A673 (cell line): ENCODE data around the gene IGSF11. TPM values are rescaled to one million over a fixed set of nuclear protein-coding genes. Genes with fewer than 3 reads are reported as not detected.

Experiments
- BruUV-seq: library from RNA; stranded (reverse); fragments of 400-500 nt; replicated peaks from 2 replicates; lab custom pipeline; 2021; lab: Mats Ljungman, UMichigan
- CTCF ChIA-PET: fragments of 300-600 bp; sonication (Branson Sonifier 250); formaldehyde crosslinking; loops from one replicate; lab custom pipeline; 2022; ENCODE audit warnings: antibody characterized with exemption; lab: Charles Lee
- POLR2A ChIA-PET: fragments of 300-600 bp; sonication (Branson Sonifier 250); formaldehyde crosslinking; loops from one replicate; lab custom pipeline; 2022; ENCODE audit warnings: antibody characterized with exemption; ENCODE audit not compliant: low non-redundant PET; lab: Charles Lee
- DNase-seq: peaks from one replicate; pipeline ENCODE4 v3.0.0-alpha.2; 2015; ENCODE audit warnings: low spot score
- H3K27ac ChIP-seq: fragments of 200-600 bp; sonication (generic); 2 replicates; pipeline ENCODE4 v1.5.1; 2016; ENCODE audit warnings: mixed run types, low read depth, mild to moderate bottlenecking, mixed read lengths, antibody characterized with exemption, low read length; ENCODE audit not compliant: poor library complexity, severe bottlenecking
- H3K27me3 ChIP-seq: fragments of 200-600 bp; sonication (generic); replicated peaks from 2 replicates; pipeline ENCODE4 v1.6.1; 2017; ENCODE audit warnings: mixed run types, low read depth, mild to moderate bottlenecking, mixed read lengths, antibody characterized with exemption, low read length; ENCODE audit not compliant: insufficient read depth, poor library complexity
- H3K36me3 ChIP-seq: fragments of 200-600 bp; sonication (generic); 2 replicates; pipeline ENCODE4 v1.6.1; 2016; ENCODE audit warnings: mixed run types, mild to moderate bottlenecking, mixed read lengths, antibody characterized with exemption, low read length; ENCODE audit not compliant: insufficient read depth, poor library complexity, severe bottlenecking
- H3K4me1 ChIP-seq: fragments of 200-600 bp; sonication (generic); 2 replicates; pipeline ENCODE4 v1.6.1; 2017; ENCODE audit warnings: mixed run types, mild to moderate bottlenecking, mixed read lengths, antibody characterized with exemption, low read length; ENCODE audit not compliant: insufficient read depth, poor library complexity, severe bottlenecking
- H3K4me3 ChIP-seq: fragments of 200-600 bp; sonication (generic); 2 replicates; pipeline ENCODE4 v1.5.1; 2016; ENCODE audit warnings: low read depth, mixed run types, mild to moderate bottlenecking, mixed read lengths, low read length; ENCODE audit not compliant: poor library complexity, severe bottlenecking
- H3K9me3 ChIP-seq: fragments of 200-600 bp; sonication (generic); 2 replicates; pipeline ENCODE4 v1.6.1; 2016; ENCODE audit warnings: mixed run types, low read depth, mild to moderate bottlenecking, mixed read lengths, antibody characterized with exemption, low read length; ENCODE audit not compliant: poor library complexity, severe bottlenecking
- CTCF ChIP-seq: fragments of 300-800, 200-600 bp; sonication (generic); conservative IDR thresholded peaks from 2 replicates; pipeline ENCODE4 v1.5.1; 2017; ENCODE audit warnings: low read depth, mild to moderate bottlenecking, antibody characterized with exemption, low read length, moderate library complexity, mixed read lengths
- EZH2 ChIP-seq: fragments of 200-600 bp; sonication (generic); IDR thresholded peaks from 2 replicates; pipeline ENCODE4 v1.6.1; 2017; ENCODE audit warnings: borderline replicate concordance, low read depth, mild to moderate bottlenecking, mixed read lengths, antibody characterized with exemption, low read length; ENCODE audit not compliant: poor library complexity, severe bottlenecking
- intact Hi-C: fragments of 100-400 bp; cut with micrococcal nuclease; formaldehyde crosslinking; loops from one replicate; pipeline ENCODE4 v1.10.0; 2022; ENCODE audit not compliant: unreplicated experiment
- total RNA-seq: library from RNA; stranded (reverse); gene quantifications from 2 replicates; pipeline ENCODE4 v1.2.3, GENCODE V29; 2021

IGSF11 gene
- total RNA-seq, 1 experiment from 2014 or later: not detected

- intact Hi-C loops: no loop called here
- Histone ChIP-seq H3K27me3 (no peaks in the 10 kb centered on the region), H3K4me1 (no peaks in the 10 kb centered on the region), H3K9me3 (no peaks in the 10 kb centered on the region), H3K36me3 (no peaks in the 10 kb centered on the region), H3K27ac (no peak overlapping the region), H3K4me3 (no peak overlapping the region)
- POLR2A ChIA-PET: no interaction called here
- no TSS peak for BruUV-seq
- TF ChIP-seq CTCF (no peak), EZH2 (no peak)
- CTCF ChIA-PET: no interaction called here
- no peak for DNase-seq
These were observed 35.1 kb upstream of the IGSF11 start for GRCh38 chr3:119069725-119070124.

- ChIA-PET POLR2A (no interaction called here), CTCF (no interaction called here)
- no TSS peak for BruUV-seq
- Histone ChIP-seq H3K4me1 (no peaks in the 10 kb centered on the region), H3K4me3 (no peak overlapping the region), H3K27ac (no peak overlapping the region), H3K27me3 (no peaks in the 10 kb centered on the region), H3K9me3 (no peaks in the 10 kb centered on the region), H3K36me3 (no peaks in the 10 kb centered on the region)
- intact Hi-C loops: no loop called here
- DNase-seq: no peak
- no peak for TF ChIP-seq EZH2
- no peak for TF ChIP-seq CTCF
These were observed 28.8 kb upstream of the IGSF11 start for GRCh38 chr3:119063471-119063870.

GRCh38 chr3:119062892-119063291, 28.2 kb upstream of the IGSF11 start:
- DNase-seq: no peak
- TF ChIP-seq EZH2 (no peak), CTCF (no peak)
- Histone ChIP-seq H3K27ac (no peak overlapping the region), H3K9me3 (no peaks in the 10 kb centered on the region), H3K4me1 (no peaks in the 10 kb centered on the region), H3K27me3 (no peaks in the 10 kb centered on the region), H3K4me3 (no peak overlapping the region), H3K36me3 (no peaks in the 10 kb centered on the region)
- BruUV-seq: no TSS peak
- ChIA-PET POLR2A (no interaction called here), CTCF (no interaction called here)
- intact Hi-C loops: no loop called here
